ENCODE results near the gene KIF19. TPM values are rescaled to one million over a fixed set of nuclear protein-coding genes. Genes with fewer than 3 reads are reported as not detected.
A peak's percentile ranks its signal among the peaks of the same experiment; 100 is the strongest.

KIF19 gene
- total and polyA plus RNA-seq, 10 of the 15 experiments (the other 5 are each of a cell fraction or from before 2014, with no cell fraction given): 0.06 to 0.07 TPM; not detected in 8

DNA sequence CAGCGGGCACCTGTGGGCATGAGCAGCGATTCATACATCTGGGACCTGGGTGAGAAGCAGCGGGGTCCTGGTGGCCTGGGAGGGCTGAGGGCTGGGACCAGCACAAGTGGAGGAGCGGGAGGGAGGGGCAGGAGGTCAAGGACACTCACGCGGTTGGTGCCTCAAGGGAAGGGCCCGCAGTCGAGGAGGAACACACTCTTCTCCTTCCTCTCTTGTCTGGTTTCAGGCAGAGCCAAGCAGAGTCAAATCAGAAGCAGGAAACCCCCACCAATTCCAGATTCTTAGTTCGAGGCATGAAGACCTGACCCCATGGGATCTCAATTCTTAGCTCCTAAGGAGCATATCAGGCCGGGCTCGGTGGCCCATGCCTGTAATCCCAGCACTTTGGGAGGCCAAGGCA is 36.3 kb upstream of the KIF19 start (continued):
- TF ChIP-seq MTA2 (IDR thresholded peaks at IDR 0.05; ENCODE audit: low read depth) (no peak; the same call in 1 of the 2 replicates), SREBF2 (IDR thresholded peaks at IDR 0.05; ENCODE audit: low read length) (no peak), CHD1 (IDR thresholded peaks at IDR 0.05; ENCODE audit: low read depth, low read length) (no peak), RAD21 (IDR thresholded peaks at IDR 0.05; ENCODE audit: insufficient read depth, low read depth, low read length) (no peak), SMAD1 (IDR thresholded peaks at IDR 0.05; ENCODE audit: low read depth, partially characterized antibody) (no peak), SREBF1 (IDR thresholded peaks at IDR 0.05; ENCODE audit: low read length) (no peak), ZNF622 (IDR thresholded peaks at IDR 0.05) (no peak), MAX (IDR thresholded peaks at IDR 0.05; ENCODE audit: low read depth, low read length) (no peak), SP1 (IDR thresholded peaks at IDR 0.05; ENCODE audit: low read depth, low read length) (no peak), IRF4 (IDR thresholded peaks at IDR 0.05; ENCODE audit: low read depth, low read length) (peak; percentile 76), CBX3 (IDR thresholded peaks at IDR 0.05; ENCODE audit: borderline replicate concordance, low read depth) (no peak), E4F1 (IDR thresholded peaks at IDR 0.05; ENCODE audit: borderline replicate concordance, partially characterized antibody) (no peak), TCF3 (IDR thresholded peaks at IDR 0.05; ENCODE audit: borderline replicate concordance, insufficient read depth, low read depth, low read length) (no peak), NFYA (IDR thresholded peaks at IDR 0.05; ENCODE audit: borderline replicate concordance, low read depth, low read length) (no peak), HDGF (IDR thresholded peaks at IDR 0.05) (no peak), FOXK2 (IDR thresholded peaks at IDR 0.05) (no peak), NR2C1 (IDR thresholded peaks at IDR 0.05) (no peak), SMC3 (IDR thresholded peaks at IDR 0.05; ENCODE audit: borderline replicate concordance, low read length) (no peak), RUNX3 (IDR thresholded peaks at IDR 0.05; ENCODE audit: low read length) (peak; percentile 64), KLF5 (IDR thresholded peaks at IDR 0.05; ENCODE audit: partially characterized antibody) (no peak), ZBTB11 (CRISPR knock-in tag; IDR thresholded peaks at IDR 0.05) (no peak), ZBED1 (IDR thresholded peaks at IDR 0.05; ENCODE audit: borderline replicate concordance) (no peak), CBX5 (IDR thresholded peaks at IDR 0.05; ENCODE audit: low read depth) (no peak), CHD4 (IDR thresholded peaks at IDR 0.05) (no peak)
- TF ChIP-seq, protein P1, sequence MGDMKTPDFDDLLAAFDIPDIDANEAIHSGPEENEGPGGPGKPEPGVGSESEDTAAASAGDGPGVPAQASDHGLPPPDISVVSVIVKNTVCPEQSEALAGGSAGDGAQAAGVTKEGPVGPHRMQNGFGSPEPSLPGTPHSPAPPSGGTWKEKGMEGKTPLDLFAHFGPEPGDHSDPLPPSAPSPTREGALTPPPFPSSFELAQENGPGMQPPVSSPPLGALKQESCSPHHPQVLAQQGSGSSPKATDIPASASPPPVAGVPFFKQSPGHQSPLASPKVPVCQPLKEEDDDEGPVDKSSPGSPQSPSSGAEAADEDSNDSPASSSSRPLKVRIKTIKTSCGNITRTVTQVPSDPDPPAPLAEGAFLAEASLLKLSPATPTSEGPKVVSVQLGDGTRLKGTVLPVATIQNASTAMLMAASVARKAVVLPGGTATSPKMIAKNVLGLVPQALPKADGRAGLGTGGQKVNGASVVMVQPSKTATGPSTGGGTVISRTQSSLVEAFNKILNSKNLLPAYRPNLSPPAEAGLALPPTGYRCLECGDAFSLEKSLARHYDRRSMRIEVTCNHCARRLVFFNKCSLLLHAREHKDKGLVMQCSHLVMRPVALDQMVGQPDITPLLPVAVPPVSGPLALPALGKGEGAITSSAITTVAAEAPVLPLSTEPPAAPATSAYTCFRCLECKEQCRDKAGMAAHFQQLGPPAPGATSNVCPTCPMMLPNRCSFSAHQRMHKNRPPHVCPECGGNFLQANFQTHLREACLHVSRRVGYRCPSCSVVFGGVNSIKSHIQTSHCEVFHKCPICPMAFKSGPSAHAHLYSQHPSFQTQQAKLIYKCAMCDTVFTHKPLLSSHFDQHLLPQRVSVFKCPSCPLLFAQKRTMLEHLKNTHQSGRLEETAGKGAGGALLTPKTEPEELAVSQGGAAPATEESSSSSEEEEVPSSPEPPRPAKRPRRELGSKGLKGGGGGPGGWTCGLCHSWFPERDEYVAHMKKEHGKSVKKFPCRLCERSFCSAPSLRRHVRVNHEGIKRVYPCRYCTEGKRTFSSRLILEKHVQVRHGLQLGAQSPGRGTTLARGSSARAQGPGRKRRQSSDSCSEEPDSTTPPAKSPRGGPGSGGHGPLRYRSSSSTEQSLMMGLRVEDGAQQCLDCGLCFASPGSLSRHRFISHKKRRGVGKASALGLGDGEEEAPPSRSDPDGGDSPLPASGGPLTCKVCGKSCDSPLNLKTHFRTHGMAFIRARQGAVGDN (IDR thresholded peaks at IDR 0.05): peak; percentile 85
